HCT116 (cell line): Measurements from ENCODE around the gene STAG1. TPM values are rescaled to one million over a fixed set of nuclear protein-coding genes. Genes with fewer than 3 reads are reported as not detected.

Experiments
- ATAC-seq: fragments of 200-7000 bp; cut with Tn5 transposase; 2 replicates; pipeline ENCODE4 v1.9.1; 2020; ENCODE audit warnings: mild to moderate bottlenecking, moderate library complexity
- BruUV-seq: library from RNA; stranded (reverse); fragments of 400-500 nt; replicated peaks from 2 replicates; lab custom pipeline; 2021; lab: Mats Ljungman, UMichigan
- CTCF ChIA-PET: fragments of 300-600 bp; sonication (Branson Sonifier 250); formaldehyde crosslinking; loops from one replicate; lab custom pipeline; 2021; ENCODE audit warnings: antibody characterized with exemption; lab: Charles Lee
- POLR2A ChIA-PET: fragments of 300-600, 350-600 bp; sonication (Branson Sonifier 250); formaldehyde crosslinking; loops from one replicate; lab custom pipeline; 2021; ENCODE audit warnings: antibody characterized with exemption; lab: Charles Lee
- RAD21 ChIA-PET, 2 experiments: fragments of 300-600 bp; sonication (Branson Sonifier 250); formaldehyde crosslinking; loops; one replicate each; lab custom pipeline; 2023; ENCODE audit warnings: low total read pairs in 2 of 2; ENCODE audit not compliant: uncharacterized antibody in 2 of 2, unreplicated experiment in 2 of 2, low non-redundant PET in 1 of 2; lab: Charles Lee
- DNase-seq: peaks from one replicate; pipeline ENCODE4 v3.0.0-alpha.2; 2010; ENCODE audit warnings: low read depth, low spot score
- H2AFZ ChIP-seq: fragments of 200-600 bp; shearing (Covaris generic), sonication (generic); 2 replicates; pipeline ENCODE4 v1.6.1; 2017; ENCODE audit warnings: low read depth, mixed run types, mixed read lengths, antibody characterized with exemption, low read length; ENCODE audit not compliant: poor library complexity, severe bottlenecking
- H3K27ac ChIP-seq: 2 replicates; pipeline ENCODE4 v1.5.1; 2012; ENCODE audit warnings: low read depth, low read length
- H3K27me3 ChIP-seq: fragments of 200-600 bp; sonication (generic); 2 replicates; pipeline ENCODE4 v1.6.1; 2016; ENCODE audit warnings: mixed run types, low read length, mixed read lengths; ENCODE audit not compliant: insufficient read depth
- H3K36me3 ChIP-seq, 2 experiments: fragments of 200-500 bp in 1 of 2; fragments of 200-600 bp in 1 of 2; sonication (Bioruptor generic) in 1 of 2; sonication (generic) in 1 of 2; 2 replicates each; pipeline versions ENCODE4 v1.5.1 to v1.6.1; 2014 to 2016; ENCODE audit warnings: low read length in 2 of 2, inconsistent platforms in 1 of 2, mixed read lengths in 1 of 2, mixed run types in 1 of 2; ENCODE audit not compliant: insufficient read depth in 2 of 2, control insufficient read depth in 1 of 2
- H3K4me1 ChIP-seq, 2 experiments: fragments of 200-600 bp in 1 of 2; sonication (generic) in 1 of 2; 2 replicates each; pipeline versions ENCODE4 v1.5.1 to v1.6.1; 2012 to 2017; ENCODE audit warnings: low read length in 2 of 2, inconsistent platforms in 1 of 2, mild to moderate bottlenecking in 1 of 2, mixed read lengths in 1 of 2, mixed run types in 1 of 2, moderate library complexity in 1 of 2; ENCODE audit not compliant: insufficient read depth in 2 of 2, control insufficient read depth in 1 of 2
- H3K4me2 ChIP-seq: fragments of 200-600 bp; sonication (generic); 2 replicates; pipeline ENCODE4 v1.6.1; 2017; ENCODE audit warnings: mixed run types, low read length, mixed read lengths
- H3K4me3 ChIP-seq, 2 experiments: fragments of 200-600 bp in 1 of 2; sonication (generic) in 1 of 2; replicated peaks in 1 of 2; 2 replicates each; pipeline ENCODE4 v1.5.1; 2011 to 2016; ENCODE audit warnings: low read length in 2 of 2, control low read depth in 1 of 2, low read depth in 1 of 2, mild to moderate bottlenecking in 1 of 2, mixed read lengths in 1 of 2, mixed run types in 1 of 2
- H3K79me2 ChIP-seq: fragments of 200-600 bp; sonication (generic); 2 replicates; pipeline ENCODE4 v1.6.1; 2017; ENCODE audit warnings: mild to moderate bottlenecking, mixed run types, low read length, moderate library complexity, mixed read lengths; ENCODE audit not compliant: insufficient read depth
- H3K9ac ChIP-seq: fragments of 200-600 bp; sonication (generic); 2 replicates; pipeline ENCODE4 v1.6.1; 2016; ENCODE audit warnings: low read length, mixed read lengths
- H3K9me2 ChIP-seq: fragments of 200-600 bp; sonication (generic), shearing (Covaris generic); 2 replicates; pipeline ENCODE4 v1.6.1; 2017; ENCODE audit warnings: mixed run types, mild to moderate bottlenecking, moderate library complexity; ENCODE audit not compliant: insufficient read depth
- H3K9me3 ChIP-seq, 2 experiments: fragments of 200-500 bp in 1 of 2; fragments of 200-600 bp in 1 of 2; sonication (Bioruptor generic) in 1 of 2; sonication (generic) in 1 of 2; 2 replicates each; pipeline ENCODE4 v1.6.1; 2014 to 2017; ENCODE audit warnings: low read length in 2 of 2, mixed read lengths in 2 of 2, inconsistent platforms in 1 of 2, low read depth in 1 of 2, mild to moderate bottlenecking in 1 of 2, mixed run types in 1 of 2, moderate library complexity in 1 of 2; ENCODE audit not compliant: control insufficient read depth in 1 of 2, insufficient read depth in 1 of 2
- H4K20me1 ChIP-seq: fragments of 200-600 bp; sonication (generic), shearing (Covaris generic); 2 replicates; pipeline ENCODE4 v1.6.1; 2017; ENCODE audit warnings: mixed run types, mild to moderate bottlenecking, moderate library complexity; ENCODE audit not compliant: insufficient read depth
- CEBPB ChIP-seq: IDR thresholded peaks from 2 replicates; pipeline ENCODE4 v1.6.1; 2012; ENCODE audit warnings: low read depth
- EGR1 ChIP-seq: IDR thresholded peaks from 2 replicates; pipeline ENCODE4 v1.6.1; 2012; ENCODE audit warnings: low read depth
- FOSL1 ChIP-seq: IDR thresholded peaks from 2 replicates; pipeline ENCODE4 v1.6.1; 2012; ENCODE audit warnings: low read depth
- JUND ChIP-seq: IDR thresholded peaks from 2 replicates; pipeline ENCODE4 v1.6.1; 2012
- POLR2A ChIP-seq: IDR thresholded peaks from 2 replicates; pipeline ENCODE4 v1.7.0; 2011; ENCODE audit warnings: borderline replicate concordance; ENCODE audit not compliant: insufficient read depth, insufficient read length; ENCODE audit errors: extremely low read depth
- POLR2AphosphoS5 ChIP-seq: IDR thresholded peaks from 2 replicates; pipeline ENCODE4 v1.6.1; 2011; ENCODE audit warnings: mild to moderate bottlenecking, low read depth, low read length, moderate library complexity
- SP1 ChIP-seq: IDR thresholded peaks from 2 replicates; pipeline ENCODE4 v1.6.1; 2012; ENCODE audit warnings: low read depth
- SRF ChIP-seq: IDR thresholded peaks from 2 replicates; pipeline ENCODE4 v1.6.1; 2012; ENCODE audit warnings: low read depth
- YY1 ChIP-seq: IDR thresholded peaks from 2 replicates; pipeline ENCODE4 v1.6.1; 2011; ENCODE audit warnings: low read length, low read depth, moderate library complexity, mild to moderate bottlenecking; ENCODE audit not compliant: insufficient replicate concordance; ENCODE audit errors: extremely low read depth
- ZNF274 ChIP-seq: fragments of 200-500 bp; sonication (Bioruptor generic); IDR thresholded peaks from 2 replicates; pipeline ENCODE4 v1.6.1; 2014; ENCODE audit warnings: mild to moderate bottlenecking, low read depth, low read length, inconsistent platforms
- intact Hi-C: fragments of 100-400 bp; cut with micrococcal nuclease; formaldehyde crosslinking; loops from 2 replicates; pipeline ENCODE4 v1.10.0; 2022
- total RNA-seq: library from RNA; stranded (reverse); gene quantifications from one replicate; pipeline ENCODE4 v1.2.1, GENCODE V29; 2021; ENCODE audit not compliant: unreplicated experiment
- TF ChIP-seq, protein P1 (sequence below): IDR thresholded peaks from 2 replicates; pipeline ENCODE4 v1.6.1; 2011; ENCODE audit warnings: mild to moderate bottlenecking, low read length, moderate library complexity; ENCODE audit not compliant: insufficient replicate concordance; ENCODE audit errors: extremely low read depth

STAG1 gene
- total RNA-seq, 1 experiment from 2014 or later: 29.4 TPM

DNA sequence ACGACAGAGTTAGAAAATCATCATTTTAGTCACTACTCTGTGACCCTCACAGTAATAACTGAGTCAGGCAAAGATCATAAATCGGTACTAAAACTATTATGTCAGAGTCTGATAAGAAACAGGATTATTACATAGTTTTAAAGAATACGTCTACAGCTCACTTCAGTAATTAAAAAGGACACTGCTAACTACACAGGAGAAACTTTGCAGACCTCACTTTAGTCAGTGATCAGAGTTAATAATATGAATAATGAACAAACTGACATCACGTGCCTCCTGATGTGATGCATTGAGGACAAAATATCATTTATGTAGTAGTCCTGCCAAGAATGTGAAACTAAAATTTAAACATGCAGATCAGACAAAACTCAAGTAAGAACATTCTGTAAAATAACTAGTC lies 339.9 kb downstream of the STAG1 start (continued):
- TF ChIP-seq SP1 (no peak), FOSL1 (no peak), SRF (no peak), POLR2AphosphoS5 (no peak), YY1 (no peak)

DNA sequence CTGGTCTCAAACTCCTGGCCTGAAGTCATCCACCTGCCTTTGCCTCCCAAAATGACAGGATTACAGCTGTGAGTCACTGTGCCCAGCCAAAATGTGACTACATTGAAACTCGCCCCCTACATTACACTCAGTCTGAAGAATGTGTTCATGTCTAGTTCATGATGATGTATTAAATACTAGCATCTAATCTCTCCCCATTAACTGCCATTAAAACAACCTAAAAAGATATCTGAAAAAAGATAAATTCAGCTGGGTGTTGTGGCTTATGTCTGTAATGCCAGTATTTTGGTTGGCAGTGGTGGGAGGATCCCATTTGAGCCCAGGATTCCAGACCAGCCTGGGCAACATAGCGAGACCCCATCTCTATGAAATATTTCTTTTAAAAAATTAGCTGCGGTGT lies 342.6 kb downstream of the STAG1 start:
- H3K9me3 ChIP-seq: no peaks in the 10 kb centered on the region
- no peak overlapping the region for H3K4me2 ChIP-seq
- intact Hi-C loops: no loop called here
- TF ChIP-seq CEBPB (no peak), POLR2A (no peak), JUND (no peak), EGR1 (no peak), ZNF274 (no peak), SRF (no peak), YY1 (no peak)
- TF ChIP-seq, protein P1, sequence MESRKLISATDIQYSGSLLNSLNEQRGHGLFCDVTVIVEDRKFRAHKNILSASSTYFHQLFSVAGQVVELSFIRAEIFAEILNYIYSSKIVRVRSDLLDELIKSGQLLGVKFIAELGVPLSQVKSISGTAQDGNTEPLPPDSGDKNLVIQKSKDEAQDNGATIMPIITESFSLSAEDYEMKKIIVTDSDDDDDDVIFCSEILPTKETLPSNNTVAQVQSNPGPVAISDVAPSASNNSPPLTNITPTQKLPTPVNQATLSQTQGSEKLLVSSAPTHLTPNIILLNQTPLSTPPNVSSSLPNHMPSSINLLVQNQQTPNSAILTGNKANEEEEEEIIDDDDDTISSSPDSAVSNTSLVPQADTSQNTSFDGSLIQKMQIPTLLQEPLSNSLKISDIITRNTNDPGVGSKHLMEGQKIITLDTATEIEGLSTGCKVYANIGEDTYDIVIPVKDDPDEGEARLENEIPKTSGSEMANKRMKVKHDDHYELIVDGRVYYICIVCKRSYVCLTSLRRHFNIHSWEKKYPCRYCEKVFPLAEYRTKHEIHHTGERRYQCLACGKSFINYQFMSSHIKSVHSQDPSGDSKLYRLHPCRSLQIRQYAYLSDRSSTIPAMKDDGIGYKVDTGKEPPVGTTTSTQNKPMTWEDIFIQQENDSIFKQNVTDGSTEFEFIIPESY: no peak
- TF ChIP-seq, all 23 proteins: peak for 0
- no peak overlapping the region for H2AFZ ChIP-seq
- no peaks in the 10 kb centered on the region for H4K20me1 ChIP-seq
- no peaks in the 10 kb centered on the region for H3K9me2 ChIP-seq
- ChIA-PET POLR2A (no interaction called here), RAD21 (no interaction called here), CTCF (no interaction called here)
- DNase-seq (no peak), ATAC-seq (no peak)
- H3K9ac ChIP-seq: no peak overlapping the region
- no peak overlapping the region for H3K27ac ChIP-seq
- no peaks in the 10 kb centered on the region for H3K79me2 ChIP-seq
- H3K27me3 ChIP-seq: no peaks in the 10 kb centered on the region
- H3K36me3 ChIP-seq: no peaks in the 10 kb centered on the region
- H3K4me3 ChIP-seq: no peak overlapping the region
- no peaks in the 10 kb centered on the region for H3K4me1 ChIP-seq
- no TSS peak for BruUV-seq
